Subcutaneous abdominal adipose tissue (tissue), 5 donors: ENCODE results near the gene KDM1A.
"Not testable (repeated sequence)": the region's sequence is repeated elsewhere in the genome, so short reads cannot be mapped to it uniquely, and the experiment has no call there.

Experiments used
- H3K27ac ChIP-seq: one replicate; pipeline ENCODE4 v1.7.0; 2013; ENCODE audit warnings: low read depth, mild to moderate bottlenecking, inconsistent platforms, low read length, moderate library complexity
- H3K27me3 ChIP-seq, 5 donors: one replicate each; pipeline ENCODE4 v1.7.0; 2013; ENCODE audit warnings: low read length in 5 of 5, inconsistent platforms in 1 of 5; ENCODE audit not compliant: control insufficient read depth in 5 of 5, insufficient read depth in 4 of 5
- H3K36me3 ChIP-seq, 5 donors: one replicate each; pipeline ENCODE4 v1.7.0; 2013; ENCODE audit warnings: low read length in 5 of 5; ENCODE audit not compliant: control insufficient read depth in 5 of 5, insufficient read depth in 5 of 5
- H3K4me1 ChIP-seq, 5 donors: one replicate each; pipeline ENCODE4 v1.7.0; 2013; ENCODE audit warnings: low read length in 5 of 5, mild to moderate bottlenecking in 3 of 5, moderate library complexity in 1 of 5; ENCODE audit not compliant: control insufficient read depth in 5 of 5, insufficient read depth in 5 of 5
- H3K4me3 ChIP-seq, 5 donors: one replicate each; pipeline ENCODE4 v1.7.0; 2013; ENCODE audit warnings: low read length in 5 of 5, low read depth in 1 of 5
- H3K9ac ChIP-seq, 5 donors: one replicate each; pipeline ENCODE4 v1.7.0; 2013; ENCODE audit warnings: low read length in 5 of 5, mild to moderate bottlenecking in 4 of 5, moderate library complexity in 3 of 5
- H3K9me3 ChIP-seq, 5 donors: one replicate each; pipeline ENCODE4 v1.7.0; 2013; ENCODE audit warnings: low read length in 5 of 5; ENCODE audit not compliant: control insufficient read depth in 5 of 5
- donor health status: healthy.
- donor health status: healthy.
- donor health status: healthy.
- donor health status: healthy.
- donor health status: healthy.

The KDM1A gene

DNA sequence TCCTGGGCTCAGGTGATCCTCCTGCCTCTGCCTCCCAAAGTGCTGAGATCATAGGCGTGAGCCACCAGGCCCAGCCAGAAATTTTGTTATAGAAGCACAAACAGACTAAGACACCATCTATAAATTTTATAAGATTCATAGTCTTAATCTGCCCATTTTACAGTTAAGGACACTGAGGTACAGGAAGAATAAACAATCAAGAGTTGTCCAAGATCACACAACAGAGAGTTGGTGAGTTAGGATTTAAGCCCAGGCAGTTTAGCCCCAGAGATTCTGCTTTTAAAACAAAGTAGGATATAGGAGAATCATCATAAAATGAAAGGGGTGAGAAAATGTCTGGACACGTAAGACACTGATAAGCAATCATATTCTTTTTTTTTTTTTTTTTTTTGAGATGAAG is 10.4 kb upstream of the KDM1A start:
- Histone ChIP-seq H3K9ac (no peak overlapping the region), H3K27ac (no peak overlapping the region), H3K27me3 (peaks cover 0 to 3% (median 0%) of the 10 kb centered on the region in 5 donors), H3K4me1 (no peaks in the 10 kb centered on the region), H3K9me3 (no peaks in the 10 kb centered on the region), H3K36me3 (no peaks in the 10 kb centered on the region), H3K4me3 (no peak overlapping the region)

DNA sequence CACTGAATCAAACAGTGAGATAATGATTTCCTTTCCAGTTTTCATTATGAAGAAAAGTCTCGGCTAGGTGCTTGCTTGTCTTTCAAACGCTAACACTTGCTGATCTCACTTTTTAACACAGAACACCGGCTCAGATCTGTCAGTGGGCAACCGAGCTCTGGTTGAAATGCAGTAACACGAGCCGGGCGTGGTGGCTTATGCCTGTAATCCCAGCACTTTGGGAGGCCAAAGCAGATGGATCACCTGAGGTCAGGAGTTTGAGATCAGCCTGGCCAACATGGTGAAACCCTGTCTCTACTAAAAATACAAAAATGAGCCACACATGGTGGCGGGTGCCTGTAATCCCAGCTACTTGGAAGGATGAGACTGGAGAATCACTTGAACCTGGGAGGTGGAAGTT is 9.2 kb upstream of the KDM1A start:
- not testable (repeated sequence) for H3K4me1 ChIP-seq, H3K4me3 ChIP-seq, H3K27me3 ChIP-seq, H3K9ac ChIP-seq, H3K9me3 ChIP-seq, H3K36me3 ChIP-seq, H3K27ac ChIP-seq

DNA sequence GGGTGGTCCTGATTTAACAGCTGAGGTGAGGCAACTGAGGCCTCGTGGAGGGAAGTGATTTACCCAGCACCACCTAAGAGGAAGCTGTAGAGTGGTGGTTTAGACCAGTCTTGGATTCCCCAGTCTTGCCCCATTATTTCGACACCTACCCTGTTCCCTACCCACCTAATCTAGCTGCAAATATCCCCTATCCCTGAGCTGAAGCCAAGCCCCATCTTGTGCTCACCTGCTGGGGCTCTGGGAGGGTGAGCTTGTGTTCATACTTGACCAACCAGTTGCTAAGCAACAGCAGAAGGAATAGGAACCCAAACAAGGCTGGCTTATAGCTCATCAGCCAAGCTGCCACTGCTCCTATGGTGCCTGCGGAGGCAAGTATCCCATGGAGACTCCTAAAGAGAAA is 5.6 kb upstream of the KDM1A start:
- H3K9ac ChIP-seq, result no peak overlapping the region
- no peak overlapping the region for H3K4me3 ChIP-seq
- no peak overlapping the region for H3K27ac ChIP-seq
- H3K36me3 ChIP-seq, result no peaks in the 10 kb centered on the region
- peaks cover 0 to 4% (median 0%) of the 10 kb centered on the region in 5 donors for H3K4me1 ChIP-seq
- H3K9me3 ChIP-seq, result no peaks in the 10 kb centered on the region
- no peaks in the 10 kb centered on the region for H3K27me3 ChIP-seq

DNA sequence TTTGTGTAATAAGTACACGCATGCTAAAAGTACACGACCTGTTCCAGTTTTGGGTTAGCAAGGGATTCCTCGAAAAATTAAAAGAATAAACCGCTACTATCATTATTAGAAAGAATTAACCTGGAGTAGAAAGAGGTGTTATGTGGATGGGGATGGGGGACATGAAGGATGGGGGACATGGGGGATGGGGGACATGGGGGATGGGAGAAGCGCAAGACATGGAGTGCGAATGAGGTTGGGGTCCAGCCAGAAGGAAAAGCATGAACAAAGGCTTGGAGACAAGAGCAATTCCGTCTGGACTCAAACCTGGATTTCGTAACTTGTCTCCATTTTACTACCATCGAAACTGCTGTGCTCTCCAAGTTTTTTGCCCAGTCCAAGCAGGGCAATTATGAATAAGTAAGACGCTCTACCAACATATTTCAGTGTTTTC is 591 bp upstream of the KDM1A start:
- peak overlapping the region; percentile 69 for H3K27ac ChIP-seq
- peaks cover 0 to 28% (median 20%) of the 10 kb centered on the region in 5 donors for H3K4me1 ChIP-seq
- no peaks in the 10 kb centered on the region for H3K36me3 ChIP-seq
- H3K9me3 ChIP-seq, result peaks cover 0 to 7% (median 0%) of the 10 kb centered on the region in 5 donors
- no peaks in the 10 kb centered on the region for H3K27me3 ChIP-seq
- H3K9ac ChIP-seq, result peak overlapping the region; percentile 42 to 92 (median 79)
- H3K4me3 ChIP-seq, result peak overlapping the region; percentile 82 to 97 (median 95)

DNA sequence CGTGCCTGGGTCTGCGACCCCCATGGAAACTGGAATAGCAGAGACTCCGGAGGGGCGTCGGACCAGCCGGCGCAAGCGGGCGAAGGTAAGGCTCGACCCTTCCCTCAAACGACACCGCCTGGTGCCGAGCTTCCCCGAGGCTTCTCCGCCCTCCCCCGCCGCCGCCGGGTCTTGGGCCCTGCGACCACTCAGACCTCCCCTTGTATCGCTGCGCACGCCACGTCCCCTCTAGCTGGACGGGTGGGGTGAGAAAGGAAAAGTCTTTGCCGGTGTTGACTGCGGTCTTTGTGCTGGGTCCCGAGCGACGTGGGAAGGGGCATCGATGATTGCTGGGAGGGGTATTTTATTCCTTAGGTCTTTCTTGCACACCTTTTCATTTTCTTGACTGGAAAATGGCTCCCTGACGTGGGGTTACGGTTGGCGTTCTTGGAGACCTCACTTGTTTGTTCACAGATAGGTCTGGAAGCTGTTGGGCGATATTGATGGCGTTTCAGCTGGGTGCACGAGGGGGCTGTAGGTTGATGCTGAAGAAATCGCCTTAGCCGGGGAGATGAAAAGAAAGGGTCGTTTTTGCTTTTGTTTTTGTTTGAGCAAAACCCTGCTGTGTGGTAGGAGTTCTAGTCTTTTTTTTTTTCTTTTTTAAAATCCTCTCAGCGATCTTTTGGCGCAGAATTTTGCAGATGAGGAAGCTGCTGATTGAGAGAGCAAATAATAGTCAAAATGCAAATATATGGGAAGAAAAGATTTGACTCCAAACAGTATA is 776 bp downstream of the KDM1A start:
- Histone ChIP-seq H3K9me3 (peaks cover 0 to 7% (median 0%) of the 10 kb centered on the region in 5 donors), H3K27ac (peak overlapping the region; percentile 69), H3K4me3 (peak overlapping the region; percentile 82 to 97 (median 95)), H3K36me3 (no peaks in the 10 kb centered on the region), H3K4me1 (peaks cover 0 to 28% (median 20%) of the 10 kb centered on the region in 5 donors), H3K27me3 (no peaks in the 10 kb centered on the region), H3K9ac (peak overlapping the region; percentile 82 to 92 (median 86))

DNA sequence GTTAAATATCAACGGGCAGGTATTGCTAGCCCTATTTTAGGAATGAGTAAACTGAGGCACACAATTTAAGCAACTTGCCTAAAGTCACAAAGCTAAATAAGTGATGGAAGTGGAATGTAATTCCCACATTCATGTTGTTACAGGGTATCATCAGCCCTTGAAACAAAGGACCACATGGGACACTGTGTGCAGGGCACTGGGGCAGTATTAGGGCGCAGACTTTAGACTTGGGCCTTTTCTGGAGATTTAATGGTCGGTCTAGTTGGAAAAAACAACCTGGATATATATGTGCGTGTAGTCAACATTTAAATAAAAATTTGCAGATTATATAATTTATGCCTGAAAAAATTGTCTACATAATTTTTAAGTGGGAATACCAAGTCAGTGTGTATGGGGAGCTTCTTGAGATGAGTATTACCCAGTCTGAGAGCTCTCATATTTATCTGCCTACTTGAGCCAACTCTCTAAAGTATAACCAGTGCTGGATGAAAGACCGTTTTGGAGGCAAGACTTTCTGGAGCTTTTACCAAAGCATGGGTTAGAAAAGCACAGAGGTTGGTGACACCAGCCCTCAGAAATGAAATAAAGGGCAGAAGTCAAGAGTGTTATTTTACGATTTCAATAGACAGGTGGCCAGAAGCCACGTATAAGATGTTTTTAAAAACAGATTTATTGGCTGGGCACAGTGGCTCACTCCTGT is 1.6 kb downstream of the KDM1A start:
- Histone ChIP-seq H3K4me1 (peaks cover 0 to 28% (median 20%) of the 10 kb centered on the region in 5 donors), H3K27ac (peak overlapping the region; percentile 29), H3K27me3 (no peaks in the 10 kb centered on the region), H3K9ac (peak overlapping the region in 4 of 5 donors; percentile 82 to 92 (median 85)), H3K4me3 (peak overlapping the region; percentile 82 to 97 (median 95)), H3K36me3 (no peaks in the 10 kb centered on the region), H3K9me3 (peaks cover 0 to 7% (median 0%) of the 10 kb centered on the region in 5 donors)

DNA sequence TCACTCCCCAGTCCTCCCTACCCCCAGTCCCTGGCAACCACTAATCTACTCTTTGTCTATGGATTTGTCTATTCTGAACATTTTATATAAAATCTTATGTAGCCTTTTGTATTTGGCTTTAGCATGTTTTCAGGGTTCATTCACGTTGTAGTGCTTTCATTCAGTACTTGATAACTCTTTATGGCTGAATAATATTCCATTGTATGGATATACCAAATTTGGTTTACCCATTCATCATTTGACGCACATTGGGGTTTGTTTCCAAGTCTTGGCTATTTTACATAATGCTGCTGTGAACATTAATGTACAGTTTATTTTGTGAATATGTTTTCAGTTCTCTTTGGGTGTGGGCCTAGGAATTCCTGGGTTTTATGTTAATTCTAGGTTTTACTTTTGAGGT is 2.6 kb downstream of the KDM1A start:
- Histone ChIP-seq H3K4me1 (peaks cover 0 to 28% (median 20%) of the 10 kb centered on the region in 5 donors), H3K9ac (no peak overlapping the region), H3K27me3 (no peaks in the 10 kb centered on the region), H3K36me3 (no peaks in the 10 kb centered on the region), H3K27ac (no peak overlapping the region), H3K9me3 (peaks cover 0 to 7% (median 0%) of the 10 kb centered on the region in 5 donors), H3K4me3 (no peak overlapping the region)

DNA sequence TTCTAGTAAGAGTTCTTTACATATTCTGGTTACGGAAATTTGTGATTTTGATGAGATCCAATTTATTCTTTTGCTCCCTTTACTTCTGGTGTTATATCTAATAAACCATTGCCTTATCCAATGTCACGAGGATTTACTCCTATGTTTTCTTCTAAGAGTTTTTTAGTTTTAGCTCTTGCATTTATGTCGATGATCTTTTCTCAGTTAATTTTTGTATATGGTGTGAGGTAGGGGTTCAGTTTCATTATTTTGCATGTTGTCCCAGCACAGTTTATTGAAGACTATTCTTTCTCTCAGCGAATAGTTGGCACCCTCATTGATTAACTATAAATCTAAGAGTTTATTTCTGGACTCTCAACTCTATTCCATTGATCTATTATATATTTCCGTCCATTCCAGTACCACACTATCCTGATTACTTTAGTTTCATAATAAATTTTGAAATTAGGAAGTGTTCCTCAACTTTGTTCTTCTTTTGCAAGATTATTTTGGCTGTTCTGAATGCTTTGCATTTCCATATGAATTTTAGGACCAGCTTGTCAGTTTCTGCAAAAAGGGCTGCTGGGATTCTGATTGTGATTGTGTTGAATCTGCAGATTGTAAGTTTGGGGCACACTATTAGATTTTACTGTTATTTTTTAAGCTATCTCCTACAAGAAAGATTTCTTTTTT is 4.0 kb downstream of the KDM1A start:
- Histone ChIP-seq H3K9me3 (peaks cover 0 to 7% (median 0%) of the 10 kb centered on the region in 5 donors), H3K27me3 (no peaks in the 10 kb centered on the region), H3K36me3 (no peaks in the 10 kb centered on the region), H3K4me1 (peaks cover 0 to 28% (median 19%) of the 10 kb centered on the region in 5 donors), H3K9ac (no peak overlapping the region), H3K27ac (no peak overlapping the region), H3K4me3 (no peak overlapping the region)

DNA sequence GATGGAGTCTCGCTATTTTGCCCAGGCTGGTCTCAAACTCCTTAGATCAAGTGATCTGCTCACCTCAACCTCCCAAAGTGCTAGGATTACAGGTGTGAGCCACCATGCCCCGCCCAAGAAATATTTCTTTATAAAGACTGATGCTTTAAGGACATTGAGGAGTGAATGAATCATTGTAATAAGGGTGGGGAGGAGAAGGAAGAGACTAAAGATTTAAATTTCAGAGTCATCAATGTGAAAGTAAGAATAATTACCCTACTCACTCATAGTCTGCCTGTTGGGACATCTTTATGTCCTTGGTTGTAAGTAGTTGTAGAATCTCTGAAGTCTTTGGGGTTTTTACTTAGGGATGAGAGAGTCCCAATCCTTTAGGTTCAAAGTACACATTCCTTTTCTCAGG is 7.3 kb downstream of the KDM1A start:
- Histone ChIP-seq H3K4me3 (no peak overlapping the region), H3K27ac (no peak overlapping the region), H3K9ac (no peak overlapping the region), H3K9me3 (peaks cover 0 to 7% (median 0%) of the 10 kb centered on the region in 5 donors), H3K4me1 (peaks cover 0 to 6% (median 0%) of the 10 kb centered on the region in 5 donors), H3K36me3 (peaks cover 0 to 8% (median 0%) of the 10 kb centered on the region in 5 donors), H3K27me3 (no peaks in the 10 kb centered on the region)
